Sigmoid colon (tissue), 7 donors: ENCODE measurements around the gene SERTAD2. TPM values are rescaled to one million over a fixed set of nuclear protein-coding genes. Genes with fewer than 3 reads are reported as not detected.

Experiments used
- DNase-seq: peaks from one replicate; pipeline ENCODE4 v3.0.0-alpha.2; 2019
- H3K27ac ChIP-seq, 4 donors: fragments of 200-600 bp; sonication (generic); one replicate each; pipeline ENCODE4 v1.5.1; 2016 to 2019; ENCODE audit warnings: mild to moderate bottlenecking in 1 of 4
- H3K27me3 ChIP-seq, 3 donors: fragments of 200-600 bp; sonication (generic); one replicate each; pipeline ENCODE4 v1.5.1; 2019; ENCODE audit warnings: mild to moderate bottlenecking in 1 of 3
- H3K36me3 ChIP-seq, 4 donors: fragments of 200-600 bp; sonication (generic); one replicate each; pipeline ENCODE4 v1.5.1; 2016 to 2019
- H3K4me1 ChIP-seq, 4 donors: fragments of 200-600 bp; sonication (generic); one replicate each; pipeline ENCODE4 v1.5.1; 2017 to 2019
- H3K4me3 ChIP-seq, 4 donors: fragments of 200-600 bp; sonication (generic); one replicate each; pipeline ENCODE4 v1.5.1; 2017 to 2019; ENCODE audit warnings: mild to moderate bottlenecking in 2 of 4, moderate library complexity in 1 of 4
- H3K9me3 ChIP-seq, 4 donors: fragments of 200-600 bp in 3 of 4; sonication (generic) in 3 of 4; one replicate each; pipeline versions ENCODE4 v1.5.1 to v1.6.1; 2013 to 2019
- CTCF ChIP-seq, 4 experiments: fragments of 450-650 bp in 3 of 4; fragments of 200-600 bp in 1 of 4; IDR thresholded peaks; one replicate each; pipeline ENCODE4 v1.5.1; 2016 to 2019; ENCODE audit warnings: antibody characterized with exemption in 4 of 4, mild to moderate bottlenecking in 3 of 4, moderate library complexity in 2 of 4
- EP300 ChIP-seq, 4 donors: sonication (generic); formaldehyde crosslinking; IDR thresholded peaks; one replicate each; pipeline ENCODE4 v1.6.1; 2017; ENCODE audit warnings: antibody characterized with exemption in 4 of 4
- POLR2A ChIP-seq, 2 donors: fragments of 450-650 bp; IDR thresholded peaks; one replicate each; pipeline ENCODE4 v1.6.1; 2016; ENCODE audit warnings: antibody characterized with exemption in 2 of 2, mild to moderate bottlenecking in 2 of 2, moderate library complexity in 2 of 2
- POLR2AphosphoS5 ChIP-seq, 4 donors: sonication (generic); formaldehyde crosslinking; IDR thresholded peaks; one replicate each; pipeline ENCODE4 v1.6.1; 2017; ENCODE audit warnings: antibody characterized with exemption in 4 of 4
- WGBS, 2 donors: extraction: QIAGEN DNeasy Blood & Tissue Kit; methylation state at CpG; one replicate each; pipeline ENCODE4 v1.1.7; 2013; 5-methylcytosine and 5-hydroxymethylcytosine counted together
- intact Hi-C: fragments of 100-400 bp; cut with DNase I; formaldehyde crosslinking; loops from one replicate; pipeline ENCODE4 v1.15.1; 2023
- polyA plus RNA-seq, 3 donors: library from polyadenylated mRNA; stranded (reverse); fragments of 200-250 nt; gene quantifications; one replicate each; pipeline ENCODE4 v1.2.3, GENCODE V29; 2013
- total RNA-seq, 4 donors: library from RNA; depleted of rRNA; stranded (reverse); fragments of >200 nt; gene quantifications; one replicate each; pipeline ENCODE4 v1.1.0, GENCODE V29; 2016
- donor health status: healthy with polysubstance abuse.
- donor health status: Bipolar disorder and iron deficiency.
- donor health status: healthy.

SERTAD2 gene
- total and polyA plus RNA-seq, 7 donors, result 6.9 to 14.3 (median 9.1) TPM

- Histone ChIP-seq H3K4me1 (peaks cover 0 to 63% (median 50%) of the 10 kb centered on the region in 4 donors), H3K27ac (peak overlapping the region; percentile 23 to 32 (median 26)), H3K9me3 (no peaks in the 10 kb centered on the region), H3K4me3 (no peak overlapping the region), H3K27me3 (no peaks in the 10 kb centered on the region), H3K36me3 (no peaks in the 10 kb centered on the region)
- no peak for TF ChIP-seq EP300 (IDR thresholded peaks at IDR 0.05)
- no peak for TF ChIP-seq POLR2AphosphoS5 (IDR thresholded peaks at IDR 0.05)
- no peak for TF ChIP-seq POLR2A (IDR thresholded peaks at IDR 0.05)
- TF ChIP-seq CTCF (IDR thresholded peaks at IDR 0.05), result no peak
- DNase-seq, result no peak
- intact Hi-C loops, result loop anchor here (5.0 kb wide), 1 partner anchor 127 kb away; the partner anchor contains the start of gene AFTPH
- 19 to 65% methylated on average over 6 of the region's 6 CpGs for WGBS, 2 donors
Measured at GRCh38 chr2:64649013-64649484, 4.7 kb downstream of the SERTAD2 start.

DNA sequence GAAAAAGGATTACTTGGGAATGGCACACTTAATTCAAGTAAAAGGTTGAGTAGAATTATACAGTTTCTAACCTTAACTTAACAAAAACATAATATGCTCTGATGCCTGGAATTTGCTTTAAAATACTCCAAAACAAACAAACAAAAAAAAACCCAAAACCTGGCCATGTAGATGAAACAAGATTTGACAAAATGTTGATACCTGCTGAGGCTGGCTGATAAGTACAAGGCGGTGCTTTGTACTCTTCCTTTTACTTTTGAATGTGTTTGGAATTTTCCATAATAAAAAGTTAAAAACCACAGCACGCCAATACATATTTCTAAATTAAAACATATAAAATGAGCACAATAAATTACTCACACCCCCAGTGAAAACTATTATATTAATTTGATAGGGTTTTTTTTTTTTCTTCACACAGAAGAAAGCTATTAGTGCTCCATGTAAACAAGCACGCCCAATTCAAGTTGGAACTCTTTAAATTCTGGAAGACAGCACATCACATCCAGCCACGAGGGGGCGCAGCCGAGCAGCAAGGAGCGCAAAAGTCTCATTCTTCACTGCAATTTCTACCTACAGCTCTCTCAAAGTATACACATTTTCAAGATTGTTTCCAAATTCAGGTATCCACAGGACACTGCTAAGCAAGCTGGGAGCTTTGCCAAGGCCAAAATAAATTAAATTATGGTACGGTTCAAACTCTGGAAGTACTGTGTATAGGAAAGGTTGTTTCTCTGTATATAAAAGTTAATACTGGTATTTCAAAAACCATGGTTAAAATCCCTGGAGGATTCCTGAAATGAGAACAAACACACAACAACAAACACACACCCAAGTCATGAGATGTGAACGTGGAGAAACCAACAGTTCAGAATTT lies 7.5 kb downstream of the SERTAD2 start:
- H3K27me3 ChIP-seq, result no peaks in the 10 kb centered on the region
- intact Hi-C loops, result loop anchor here (5.0 kb wide), 1 partner anchor 124 kb away; the partner anchor contains the start of gene AFTPH
- H3K4me1 ChIP-seq, result peaks cover 0 to 66% (median 52%) of the 10 kb centered on the region in 4 donors
- H3K4me3 ChIP-seq, result no peak overlapping the region
- no peaks in the 10 kb centered on the region for H3K36me3 ChIP-seq
- H3K27ac ChIP-seq, result peak overlapping the region; percentile 90 to 93 (median 91)
- H3K9me3 ChIP-seq, result no peaks in the 10 kb centered on the region
- DNase-seq, result peak; percentile 89
- no peak for TF ChIP-seq POLR2A (IDR thresholded peaks at IDR 0.05)
- peak; percentile 75 to 95 (median 85) for TF ChIP-seq CTCF (IDR thresholded peaks at IDR 0.05)
- TF ChIP-seq POLR2AphosphoS5 (IDR thresholded peaks at IDR 0.05), result peak in 3 of 4 donors; percentile 11 to 48 (median 31)
- no peak for TF ChIP-seq EP300 (IDR thresholded peaks at IDR 0.05)
- 7 to 11% methylated on average over 9 of the region's 9 CpGs for WGBS, 2 donors

DNA sequence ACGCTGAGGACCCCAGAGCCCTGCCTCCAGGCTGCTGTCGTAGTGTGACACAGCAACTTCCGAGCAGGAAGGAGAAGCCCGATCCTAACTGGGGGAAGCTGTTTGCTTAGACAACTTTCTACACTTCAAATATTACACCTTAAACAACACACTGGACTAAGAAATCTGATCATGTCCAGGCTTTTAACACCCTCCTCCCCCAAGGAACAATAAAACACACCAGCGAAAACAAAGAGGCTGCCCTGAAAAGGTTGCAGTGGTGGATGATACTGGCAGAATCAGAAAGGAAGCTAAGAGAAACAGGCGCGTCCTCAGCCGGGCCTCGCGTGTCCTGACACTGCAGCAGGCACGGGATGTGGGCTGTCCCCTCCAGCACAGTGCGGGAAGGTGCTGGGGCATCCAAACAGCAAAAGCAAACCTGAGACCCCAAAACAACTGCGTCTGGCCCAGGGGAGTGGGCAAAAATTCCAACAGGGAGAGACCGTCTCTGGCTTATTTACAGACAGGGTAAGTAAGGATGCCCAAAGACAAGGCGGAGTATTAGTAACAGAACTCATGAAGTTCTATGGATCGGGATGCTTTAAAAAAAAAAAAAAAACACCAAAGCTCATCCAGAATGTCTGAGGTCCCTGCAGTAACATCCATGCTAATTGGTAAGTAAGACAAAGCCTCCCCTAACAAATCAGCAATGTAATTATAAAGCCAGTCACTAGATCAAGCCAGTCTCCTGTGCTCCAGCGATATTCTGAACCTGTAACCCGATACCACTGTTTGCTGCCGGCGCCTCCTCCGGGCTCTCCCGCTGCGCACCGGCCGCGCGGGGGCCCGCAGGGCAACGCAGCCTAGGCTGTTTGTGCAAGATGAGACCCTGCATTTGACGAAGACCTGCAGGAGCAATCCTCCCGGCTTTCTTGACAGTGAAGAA lies 9.0 kb downstream of the SERTAD2 start:
- peak overlapping the region; percentile 31 to 52 (median 46) for H3K4me3 ChIP-seq
- H3K27me3 ChIP-seq, result no peaks in the 10 kb centered on the region
- peaks cover 0 to 68% (median 58%) of the 10 kb centered on the region in 4 donors for H3K4me1 ChIP-seq
- DNase-seq, result peak; percentile 92
- peak; percentile 73 to 96 (median 94) for TF ChIP-seq POLR2AphosphoS5 (IDR thresholded peaks at IDR 0.05)
- no peak for TF ChIP-seq CTCF (IDR thresholded peaks at IDR 0.05)
- TF ChIP-seq POLR2A (IDR thresholded peaks at IDR 0.05), result peak; percentile 77 to 91
- no peak for TF ChIP-seq EP300 (IDR thresholded peaks at IDR 0.05)
- WGBS, 2 donors, result 1 to 2% methylated on average over 31 of the region's 31 CpGs
- H3K27ac ChIP-seq, result peak overlapping the region; percentile 90 to 93 (median 91)
- intact Hi-C loops, result loop anchor here (2.0 to 5.0 kb wide), 4 partner anchors 34 to 124 kb away; partner anchors contain the start of gene AFTPH
- no peaks in the 10 kb centered on the region for H3K9me3 ChIP-seq
- no peaks in the 10 kb centered on the region for H3K36me3 ChIP-seq

DNA sequence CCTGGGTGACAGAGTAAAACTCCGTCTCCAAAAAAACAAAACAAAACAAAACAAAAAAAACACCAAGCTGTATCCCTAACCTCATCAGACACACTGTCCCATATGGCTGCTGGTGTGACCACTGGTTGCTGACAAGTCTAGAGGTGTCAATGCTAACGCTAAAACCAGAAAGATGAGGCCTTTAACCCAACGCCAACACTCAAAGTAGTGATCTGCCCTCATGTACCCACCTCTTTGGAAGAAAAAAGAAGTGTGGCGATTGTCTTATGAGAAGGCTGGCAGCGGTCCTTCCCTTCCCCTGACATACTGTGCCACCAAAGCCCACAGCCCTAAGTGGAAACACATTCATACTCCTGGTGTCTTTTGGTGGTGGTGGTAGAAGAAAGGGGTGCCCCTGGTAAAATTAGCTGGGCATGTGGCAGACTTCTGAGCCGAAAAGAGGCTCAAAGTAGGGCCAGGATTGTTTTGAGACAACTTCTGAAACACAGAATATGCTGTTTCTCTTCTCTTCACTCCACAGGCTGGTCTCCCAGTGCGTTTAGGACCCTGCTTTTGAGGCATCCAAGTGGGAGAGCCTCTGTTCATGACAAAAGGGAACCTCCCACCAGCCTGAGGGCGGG lies 9.8 kb downstream of the SERTAD2 start:
- no peak for DNase-seq
- Histone ChIP-seq H3K27me3 (no peaks in the 10 kb centered on the region), H3K4me1 (peaks cover 0 to 68% (median 58%) of the 10 kb centered on the region in 4 donors), H3K27ac (peak overlapping the region; percentile 90 to 93 (median 91)), H3K36me3 (no peaks in the 10 kb centered on the region), H3K9me3 (no peaks in the 10 kb centered on the region), H3K4me3 (peak overlapping the region in 3 of 4 donors; percentile 46 to 52 (median 47))
- no peak for TF ChIP-seq CTCF (IDR thresholded peaks at IDR 0.05)
- intact Hi-C loops, result loop anchor here (2.0 to 5.0 kb wide), 3 partner anchors 33 to 125 kb away; no protein-coding TSS in a partner anchor
- 60 to 69% methylated on average over 8 of the region's 8 CpGs for WGBS, 2 donors
